ACC112 (cell line): ENCODE results near the gene CEACAM16.
"Not testable (repeated sequence)": the region's sequence is repeated elsewhere in the genome, so short reads cannot be mapped to it uniquely, and the experiment has no call there.

Source experiments
- H2AFZ ChIP-seq: fragments of 200-600 bp; sonication (generic); one replicate; pipeline ENCODE4 v1.6.0; 2017; ENCODE audit warnings: antibody characterized with exemption, low read length; ENCODE audit not compliant: unreplicated experiment
- H3K27ac ChIP-seq: fragments of 200-600 bp; sonication (generic); 2 replicates; pipeline ENCODE4 v1.5.1; 2014; ENCODE audit warnings: low read depth, mild to moderate bottlenecking, antibody characterized with exemption, low read length, moderate library complexity
- H3K27me3 ChIP-seq: fragments of 200-600 bp; sonication (generic); 2 replicates; pipeline ENCODE4 v1.6.1; 2014; ENCODE audit warnings: mild to moderate bottlenecking, antibody characterized with exemption, low read length, moderate library complexity, mixed read lengths; ENCODE audit not compliant: insufficient read depth
- H3K36me3 ChIP-seq: fragments of 200-600 bp; sonication (generic); 2 replicates; pipeline ENCODE4 v1.6.1; 2016; ENCODE audit warnings: mild to moderate bottlenecking, antibody characterized with exemption, low read length, moderate library complexity, mixed read lengths; ENCODE audit not compliant: insufficient read depth
- H3K4me1 ChIP-seq: fragments of 200-600 bp; sonication (generic); one replicate; pipeline ENCODE4 v1.6.1; 2016; ENCODE audit warnings: low read length, mixed read lengths; ENCODE audit not compliant: insufficient read depth, unreplicated experiment, control insufficient read depth
- H3K4me3 ChIP-seq: fragments of 200-600 bp; sonication (generic); 2 replicates; pipeline ENCODE4 v1.5.1; 2014; ENCODE audit warnings: mild to moderate bottlenecking, low read depth, low read length
- H3K79me2 ChIP-seq: fragments of 200-600 bp; sonication (generic); one replicate; pipeline ENCODE4 v1.6.0; 2016; ENCODE audit warnings: low read length; ENCODE audit not compliant: control insufficient read depth, unreplicated experiment, insufficient read depth

The CEACAM16 gene

GRCh38 chr19:44704982-44705381 is 6.0 kb downstream of the CEACAM16 start:
- no peak overlapping the region for H3K4me3 ChIP-seq
- no peak overlapping the region for H2AFZ ChIP-seq
- no peaks in the 10 kb centered on the region for H3K4me1 ChIP-seq
- no peaks in the 10 kb centered on the region for H3K36me3 ChIP-seq
- no peak overlapping the region for H3K27ac ChIP-seq
- no peaks in the 10 kb centered on the region for H3K79me2 ChIP-seq
- H3K27me3 ChIP-seq, result no peaks in the 10 kb centered on the region

- H3K4me3 ChIP-seq, result no peak overlapping the region
- H3K27me3 ChIP-seq, result no peaks in the 10 kb centered on the region
- no peaks in the 10 kb centered on the region for H3K4me1 ChIP-seq
- H3K27ac ChIP-seq, result no peak overlapping the region
- no peak overlapping the region for H2AFZ ChIP-seq
- H3K79me2 ChIP-seq, result no peaks in the 10 kb centered on the region
- no peaks in the 10 kb centered on the region for H3K36me3 ChIP-seq
Observed at GRCh38 chr19:44705502-44706010, 6.6 kb downstream of the CEACAM16 start.

GRCh38 chr19:44706506-44707236 is 7.7 kb downstream of the CEACAM16 start:
- Histone ChIP-seq H3K36me3 (no peaks in the 10 kb centered on the region), H3K27me3 (no peaks in the 10 kb centered on the region), H3K4me1 (no peaks in the 10 kb centered on the region), H3K27ac (no peak overlapping the region), H3K79me2 (no peaks in the 10 kb centered on the region), H2AFZ (no peak overlapping the region), H3K4me3 (no peak overlapping the region)

- Histone ChIP-seq H3K36me3 (no peaks in the 10 kb centered on the region), H3K4me1 (no peaks in the 10 kb centered on the region), H3K27ac (no peak overlapping the region), H3K4me3 (no peak overlapping the region), H3K79me2 (no peaks in the 10 kb centered on the region), H2AFZ (no peak overlapping the region), H3K27me3 (no peaks in the 10 kb centered on the region)
Observed at GRCh38 chr19:44707794-44708193, 8.8 kb downstream of the CEACAM16 start.

- H3K27ac ChIP-seq, result no peak overlapping the region
- H3K79me2 ChIP-seq, result no peaks in the 10 kb centered on the region
- no peaks in the 10 kb centered on the region for H3K27me3 ChIP-seq
- H3K4me3 ChIP-seq, result no peak overlapping the region
- H3K4me1 ChIP-seq, result no peaks in the 10 kb centered on the region
- no peak overlapping the region for H2AFZ ChIP-seq
- H3K36me3 ChIP-seq, result no peaks in the 10 kb centered on the region
Observed at GRCh38 chr19:44708940-44709339, 10.0 kb downstream of the CEACAM16 start.

- not testable (repeated sequence) for H2AFZ ChIP-seq, H3K79me2 ChIP-seq, H3K4me1 ChIP-seq, H3K27ac ChIP-seq, H3K4me3 ChIP-seq, H3K36me3 ChIP-seq, H3K27me3 ChIP-seq
Observed at GRCh38 chr19:44709434-44710266, 10.7 kb downstream of the CEACAM16 start.

GRCh38 chr19:44710483-44710882 is 11.5 kb downstream of the CEACAM16 start:
- H3K27me3 ChIP-seq, result no peaks in the 10 kb centered on the region
- H3K79me2 ChIP-seq, result no peaks in the 10 kb centered on the region
- H3K36me3 ChIP-seq, result no peaks in the 10 kb centered on the region
- no peak overlapping the region for H3K27ac ChIP-seq
- no peak overlapping the region for H2AFZ ChIP-seq
- no peaks in the 10 kb centered on the region for H3K4me1 ChIP-seq
- H3K4me3 ChIP-seq, result no peak overlapping the region

- Histone ChIP-seq H3K79me2 (no peaks in the 10 kb centered on the region), H3K4me1 (no peaks in the 10 kb centered on the region), H2AFZ (no peak overlapping the region), H3K36me3 (no peaks in the 10 kb centered on the region), H3K27ac (no peak overlapping the region), H3K27me3 (no peaks in the 10 kb centered on the region), H3K4me3 (no peak overlapping the region)
Observed at GRCh38 chr19:44712864-44713515, 14.0 kb downstream of the CEACAM16 start.

GRCh38 chr19:44714597-44715169 is 15.7 kb downstream of the CEACAM16 start:
- Histone ChIP-seq H3K27ac (no peak overlapping the region), H3K79me2 (no peaks in the 10 kb centered on the region), H3K4me3 (no peak overlapping the region), H3K4me1 (peaks cover 9% of the 10 kb centered on the region), H3K27me3 (no peaks in the 10 kb centered on the region), H2AFZ (no peak overlapping the region), H3K36me3 (no peaks in the 10 kb centered on the region)

- Histone ChIP-seq H3K79me2 (no peaks in the 10 kb centered on the region), H3K27ac (no peak overlapping the region), H3K27me3 (no peaks in the 10 kb centered on the region), H3K36me3 (no peaks in the 10 kb centered on the region), H2AFZ (no peak overlapping the region), H3K4me3 (no peak overlapping the region), H3K4me1 (peaks cover 9% of the 10 kb centered on the region)
Observed at GRCh38 chr19:44717603-44718002, 18.7 kb downstream of the CEACAM16 start.
